Skeletal muscle tissue (tissue), 4 donors: Measurements from ENCODE around the gene RBKS. TPM values are rescaled to one million over a fixed set of nuclear protein-coding genes. Genes with fewer than 3 reads are reported as not detected.
A peak's percentile ranks its signal among the peaks of the same experiment; 100 is the strongest.

ENCODE experiments used
- H3K27ac ChIP-seq: one replicate; pipeline ENCODE4 v1.7.0; 2013; ENCODE audit warnings: mild to moderate bottlenecking, low read depth, low read length, inconsistent platforms
- H3K27me3 ChIP-seq, 3 donors: one replicate each; pipeline ENCODE4 v1.7.0; 2013; ENCODE audit warnings: low read length in 3 of 3; ENCODE audit not compliant: control insufficient read depth in 3 of 3, insufficient read depth in 3 of 3
- H3K36me3 ChIP-seq, 3 donors: one replicate each; pipeline ENCODE4 v1.7.0; 2013; ENCODE audit warnings: low read length in 3 of 3; ENCODE audit not compliant: control insufficient read depth in 3 of 3, insufficient read depth in 3 of 3
- H3K4me1 ChIP-seq, 3 donors: one replicate each; pipeline ENCODE4 v1.7.0; 2013; ENCODE audit warnings: low read length in 3 of 3, mild to moderate bottlenecking in 3 of 3; ENCODE audit not compliant: control insufficient read depth in 3 of 3, insufficient read depth in 3 of 3
- H3K4me3 ChIP-seq, 3 donors: one replicate each; pipeline ENCODE4 v1.7.0; 2013; ENCODE audit warnings: low read length in 3 of 3
- H3K9ac ChIP-seq, 3 donors: one replicate each; pipeline ENCODE4 v1.7.0; 2013; ENCODE audit warnings: low read length in 3 of 3, mild to moderate bottlenecking in 3 of 3, moderate library complexity in 2 of 3, low read depth in 1 of 3
- H3K9me3 ChIP-seq, 3 donors: one replicate each; pipeline ENCODE4 v1.7.0; 2013; ENCODE audit warnings: low read length in 3 of 3; ENCODE audit not compliant: control insufficient read depth in 3 of 3
- total RNA-seq: library from RNA; depleted of rRNA; stranded (reverse); fragments of >200 nt; gene quantifications from one replicate; pipeline ENCODE4 v1.2.3, GENCODE V29; 2014
- donor health status: Osteomylitis.

Gene RBKS
- total RNA-seq, 1 donor from 2014 or later: 2.1 TPM

GRCh38 chr2:27736031-27736889, 153.9 kb downstream of the RBKS start:
- H3K27me3 ChIP-seq: no peaks in the 10 kb centered on the region
- H3K9me3 ChIP-seq: no peaks in the 10 kb centered on the region
- H3K4me3 ChIP-seq: peak overlapping the region; percentile 57 to 76 (median 73)
- peak overlapping the region; percentile 81 for H3K27ac ChIP-seq
- no peaks in the 10 kb centered on the region for H3K36me3 ChIP-seq
- peaks cover 16 to 22% (median 21%) of the 10 kb centered on the region in 3 donors for H3K4me1 ChIP-seq
- peak overlapping the region; percentile 81 to 88 (median 85) for H3K9ac ChIP-seq

GRCh38 chr2:27735263-27735904, 154.8 kb downstream of the RBKS start:
- Histone ChIP-seq H3K36me3 (no peaks in the 10 kb centered on the region), H3K27ac (peak overlapping the region; percentile 81), H3K4me1 (peaks cover 23 to 30% (median 24%) of the 10 kb centered on the region in 3 donors), H3K9ac (peak overlapping the region; percentile 81 to 88 (median 85)), H3K4me3 (peak overlapping the region; percentile 72 to 76 (median 73)), H3K27me3 (no peaks in the 10 kb centered on the region), H3K9me3 (no peaks in the 10 kb centered on the region)

GRCh38 chr2:27734305-27734704, 155.9 kb downstream of the RBKS start:
- no peak overlapping the region for H3K4me3 ChIP-seq

More at GRCh38 chr2:27734305-27734704, 155.9 kb downstream of the RBKS start:
- Histone ChIP-seq H3K9ac (no peak overlapping the region), H3K4me1 (peaks cover 29 to 36% (median 31%) of the 10 kb centered on the region in 3 donors), H3K9me3 (no peaks in the 10 kb centered on the region), H3K27me3 (no peaks in the 10 kb centered on the region), H3K27ac (peak overlapping the region; percentile 81), H3K36me3 (no peaks in the 10 kb centered on the region)

Other genes with a start within 250 kb of the RBKS start
- 16.7 TPM for gene SUPT7L, start 226.8 kb downstream of the RBKS start, total RNA-seq
- 20.9 TPM for gene SLC4A1AP, start 226.5 kb downstream of the RBKS start, total RNA-seq
- gene MRPL33, start 118.7 kb downstream of the RBKS start, total RNA-seq: 121 TPM
- 24.0 TPM for gene BABAM2, start 342 bp upstream of the RBKS start, total RNA-seq